ENCODE measurements around the gene ST6GAL1.

The ST6GAL1 gene

GRCh38 chr3:186917512-186918312 is 12.6 kb upstream of the ST6GAL1 start:
- DNase-seq, result no peak

DNA sequence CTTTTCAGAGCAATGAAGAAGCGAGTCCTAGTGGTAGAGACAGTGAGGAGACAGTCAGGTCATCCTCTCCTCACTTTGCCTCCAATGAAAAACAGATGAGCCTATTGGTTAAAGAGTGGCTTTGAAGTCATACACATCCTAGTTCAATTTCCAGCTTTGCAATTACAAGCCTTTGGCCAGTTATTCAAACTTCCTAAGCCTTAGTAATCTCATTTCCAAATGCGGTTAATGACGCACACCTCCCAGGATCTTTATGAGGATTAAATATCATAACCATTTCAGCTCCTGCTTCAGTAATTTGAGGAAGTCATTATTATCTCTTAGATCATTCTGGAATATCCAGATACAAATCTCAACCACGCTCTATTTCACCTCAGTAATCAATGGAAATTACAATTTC is 10.0 kb upstream of the ST6GAL1 start:
- no peak for DNase-seq

- DNase-seq, result no peak
Observed at GRCh38 chr3:186920796-186921195, 9.5 kb upstream of the ST6GAL1 start.

- no peak for DNase-seq
Observed at GRCh38 chr3:186921578-186921977, 8.7 kb upstream of the ST6GAL1 start.

- no peak for DNase-seq
Observed at GRCh38 chr3:186922224-186922623, 8.1 kb upstream of the ST6GAL1 start.

DNA sequence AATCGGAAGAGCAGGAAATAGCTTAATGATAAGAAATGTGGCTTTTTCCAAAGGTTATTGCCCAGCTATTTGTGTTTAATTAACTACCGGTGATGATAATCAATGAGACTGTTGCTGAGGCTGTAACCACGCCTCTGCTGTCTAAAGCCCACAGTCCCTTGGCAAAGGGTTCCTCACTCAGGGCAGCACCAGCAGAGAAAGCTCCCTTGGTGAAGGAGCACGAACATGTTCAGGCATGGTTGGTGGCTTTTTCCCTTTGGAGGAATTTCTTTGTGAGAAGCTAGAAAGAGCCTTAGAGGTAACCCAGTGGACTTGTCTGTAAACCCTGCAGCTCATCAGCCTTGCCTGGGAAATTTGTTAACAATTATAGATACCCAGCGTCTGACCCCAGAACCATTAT is 7.5 kb upstream of the ST6GAL1 start:
- DNase-seq, result no peak

GRCh38 chr3:186923241-186923640 is 7.1 kb upstream of the ST6GAL1 start:
- no peak for DNase-seq

- no peak for DNase-seq
Observed at GRCh38 chr3:186925826-186926225, 4.5 kb upstream of the ST6GAL1 start.

- DNase-seq, result no peak
Observed at GRCh38 chr3:186929186-186929585, 1.1 kb upstream of the ST6GAL1 start.

- DNase-seq, result no peak
Observed at GRCh38 chr3:186929685-186930084, 641 bp upstream of the ST6GAL1 start.

- DNase-seq, result peak; percentile 83
Observed at GRCh38 chr3:186930641-186931531, 560 bp downstream of the ST6GAL1 start.

GRCh38 chr3:186931532-186932280 is 1.4 kb downstream of the ST6GAL1 start:
- DNase-seq, result peak; percentile 84

GRCh38 chr3:186932281-186933181 is 2.2 kb downstream of the ST6GAL1 start:
- DNase-seq, result no peak

DNA sequence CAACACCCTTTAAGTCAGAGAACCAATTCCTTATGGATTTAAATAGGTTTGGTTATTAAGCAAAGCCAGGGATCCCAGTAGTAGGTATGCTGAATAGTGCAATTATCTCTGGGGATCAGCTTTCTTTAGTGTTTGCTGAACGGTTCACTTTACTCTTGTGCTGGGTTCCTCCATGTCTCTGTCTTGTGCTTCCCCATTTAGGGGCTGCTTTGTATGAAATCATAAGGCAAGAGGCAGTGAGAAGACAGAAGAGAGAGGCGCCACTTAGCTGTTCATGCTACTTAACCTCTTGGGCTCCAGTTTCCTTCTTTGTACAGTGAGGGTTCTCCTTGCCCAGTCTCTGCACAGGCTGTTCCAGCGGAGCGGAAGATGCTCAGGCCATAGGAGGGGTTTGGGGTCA is 3.5 kb downstream of the ST6GAL1 start:
- no peak for DNase-seq

- no peak for DNase-seq
Observed at GRCh38 chr3:186935133-186935532, 4.8 kb downstream of the ST6GAL1 start.

DNA sequence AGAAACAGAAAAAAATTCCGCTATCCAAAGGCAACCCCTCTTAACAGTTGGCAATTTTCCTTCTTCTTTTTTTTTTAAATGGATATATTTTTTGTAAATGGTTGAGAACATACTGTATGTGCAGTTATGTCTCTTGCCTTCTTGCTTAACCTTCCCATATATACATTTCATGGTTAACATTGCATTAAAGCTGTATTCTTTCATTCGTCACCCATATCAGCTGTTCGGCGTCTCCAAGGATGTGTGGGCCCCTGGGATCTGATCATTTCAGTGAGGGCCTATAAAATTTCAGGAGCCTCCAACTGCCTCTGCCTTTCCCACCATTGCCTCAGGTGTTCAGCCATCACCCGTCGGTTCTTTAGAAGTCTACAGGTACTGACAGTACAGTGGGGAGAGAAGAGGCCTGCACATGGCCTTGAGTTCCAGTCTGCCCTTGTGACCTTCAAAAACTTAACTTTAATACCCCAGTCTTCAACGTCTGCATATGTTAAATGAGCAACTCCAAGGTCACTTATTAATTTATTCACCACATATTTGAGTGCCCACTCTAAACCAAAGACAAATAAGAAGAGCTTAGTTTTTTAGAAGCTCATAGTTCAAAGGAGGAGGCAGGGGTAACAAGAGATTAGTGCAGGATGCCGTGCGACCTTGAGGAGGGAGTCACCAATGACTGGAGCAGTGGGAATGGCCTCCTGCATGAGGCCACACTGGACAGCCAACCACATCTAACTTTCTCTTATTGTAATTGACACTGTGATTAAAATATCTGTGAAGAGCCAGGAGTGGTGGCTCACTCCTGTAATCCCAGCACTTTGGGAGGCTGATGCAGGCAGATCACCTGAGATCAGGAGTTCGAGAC is 6.9 kb downstream of the ST6GAL1 start:
- no peak for DNase-seq

DNA sequence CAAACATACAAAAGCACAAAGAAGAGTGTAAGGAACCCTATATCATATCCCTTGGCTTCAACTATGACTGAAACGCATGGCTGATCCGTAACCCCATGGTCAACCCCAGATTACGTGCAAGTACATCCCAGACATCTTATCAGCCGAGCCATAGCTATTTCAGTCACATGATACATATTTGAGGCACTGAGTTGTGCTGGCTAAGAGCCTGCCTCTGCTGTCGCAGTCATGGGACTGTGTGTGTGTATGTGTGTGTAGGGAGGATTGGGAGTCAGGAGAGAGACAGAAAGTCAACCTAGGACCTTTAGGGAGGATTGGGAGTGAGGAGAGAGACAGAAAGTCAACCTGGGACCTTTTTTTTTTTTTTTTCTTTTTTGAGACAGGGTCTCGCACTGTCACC is 8.4 kb downstream of the ST6GAL1 start:
- DNase-seq, result no peak

DNA sequence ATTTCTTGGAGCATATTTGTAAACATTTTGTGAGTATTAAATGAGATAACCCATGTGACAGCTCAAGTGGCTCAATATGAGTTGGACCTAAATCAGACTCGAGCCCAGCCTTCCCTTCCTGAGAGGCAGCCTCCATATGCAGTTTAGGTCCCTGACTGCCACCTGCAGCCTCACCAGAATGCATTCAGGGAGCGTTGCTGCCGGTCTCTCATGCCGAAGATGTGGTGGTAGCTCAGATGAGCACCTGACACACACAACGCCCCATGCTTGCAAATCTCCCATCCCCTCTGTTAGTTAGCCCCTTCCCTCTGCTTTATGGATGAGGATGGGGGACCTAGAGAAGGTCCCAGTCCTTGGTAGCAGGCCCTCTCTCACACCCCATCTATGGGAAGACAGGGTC is 9.2 kb downstream of the ST6GAL1 start:
- DNase-seq, result no peak

DNA sequence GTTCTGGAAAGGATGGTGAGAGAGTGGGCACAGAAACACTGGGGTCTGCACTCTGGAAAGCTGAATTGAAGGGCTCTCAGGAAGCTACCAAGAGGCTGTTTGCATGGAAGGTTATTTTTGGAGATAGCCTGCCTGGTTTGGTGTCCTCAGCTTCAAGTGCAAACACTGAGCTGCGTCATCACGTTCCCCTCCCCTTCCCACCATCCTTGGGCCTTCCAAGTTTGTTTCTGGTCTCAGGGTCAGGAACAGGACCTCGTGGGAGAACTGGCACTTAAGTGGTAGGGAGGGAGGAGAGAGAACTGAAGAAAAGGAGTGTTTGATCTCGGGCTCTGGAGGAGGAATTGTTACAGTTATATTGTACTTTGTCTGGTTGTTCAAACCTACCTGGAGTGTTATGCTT is 10.6 kb downstream of the ST6GAL1 start:
- DNase-seq, result no peak

DNA sequence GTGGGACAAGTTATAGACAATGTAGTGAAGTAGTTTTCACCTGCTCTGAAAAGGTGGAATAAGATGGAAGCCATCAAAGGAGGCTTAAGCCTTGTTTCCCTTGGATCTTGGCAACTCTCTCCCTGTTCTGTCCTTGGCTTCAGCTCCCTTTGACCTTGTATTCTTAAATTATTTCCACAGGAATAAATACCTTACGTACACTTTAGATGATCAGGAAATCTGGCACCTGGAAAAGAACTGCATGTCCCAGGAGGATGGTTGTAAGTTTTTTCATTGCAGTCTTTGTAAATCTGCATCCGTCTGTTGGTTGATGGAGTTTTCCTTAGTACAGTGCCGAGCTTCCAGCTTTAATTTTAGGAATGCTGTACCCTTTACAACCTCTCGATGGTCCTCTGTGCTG is 11.8 kb downstream of the ST6GAL1 start:
- DNase-seq, result no peak

GRCh38 chr3:186945255-186945823 is 15.0 kb downstream of the ST6GAL1 start:
- no peak for DNase-seq
